C4-2B (cell line): ENCODE data around the gene OPALIN.

ENCODE experiments used
- CTCF ChIP-seq: fragments of 450-650 bp; conservative IDR thresholded peaks from 2 replicates; pipeline ENCODE4 v1.5.1; 2017; ENCODE audit warnings: mild to moderate bottlenecking
- ZFX ChIP-seq: fragments of 450-650 bp; IDR thresholded peaks from 2 replicates; pipeline ENCODE4 v1.6.1; 2017

- TF ChIP-seq CTCF (no peak), ZFX (no peak)
These were observed 1.5 kb upstream of the OPALIN start for GRCh38 chr10:96360331-96360730.
